ENCODE data around the gene DRD2.

Gene DRD2

DNA sequence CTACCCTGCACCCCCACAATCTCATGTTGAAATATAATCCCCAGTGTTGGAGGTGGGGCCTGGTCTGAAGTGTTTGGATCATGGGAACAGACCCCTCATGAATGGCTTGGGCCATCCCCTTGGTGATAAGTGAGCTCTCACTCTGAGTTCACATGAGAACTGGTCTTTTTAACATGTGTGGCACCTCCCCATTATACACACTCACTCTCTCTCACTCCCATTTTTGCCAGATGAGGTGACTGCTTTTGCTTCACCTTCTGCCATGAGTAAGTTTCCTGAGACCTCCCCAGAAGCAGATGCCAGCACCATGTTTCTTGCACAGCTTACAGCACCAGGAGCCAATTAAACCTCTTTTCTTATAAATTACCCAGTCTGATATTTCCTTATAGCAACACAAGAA lies 32.1 kb upstream of the DRD2 start:
- H3K36me3 ChIP-seq (ENCODE audit: insufficient read depth, insufficient read length, low read length) = no peaks in the 10 kb centered on the region
- no peak overlapping the region for H3K4me3 ChIP-seq (ENCODE audit: insufficient read length, low read depth)
- no peaks in the 10 kb centered on the region for H3K4me1 ChIP-seq (ENCODE audit: insufficient read depth, insufficient read length)
- no peak overlapping the region for H3K9ac ChIP-seq (ENCODE audit: insufficient read length, low read depth)
- TF ChIP-seq SUZ12 (IDR thresholded peaks at IDR 0.05; ENCODE audit: extremely low read depth, insufficient read depth, insufficient read length) (no peak), YY1 (IDR thresholded peaks at IDR 0.05; ENCODE audit: insufficient read depth, insufficient read length) (no peak), ZNF274 (IDR thresholded peaks at IDR 0.05; ENCODE audit: low read depth, low read length) (no peak)
- no peaks in the 10 kb centered on the region for H3K9me3 ChIP-seq (ENCODE audit: insufficient read depth, low read length)
- DNase-seq (ENCODE audit: low read depth, low spot score) = no peak
- H3K27me3 ChIP-seq (ENCODE audit: insufficient read depth, insufficient read length) = no peaks in the 10 kb centered on the region

DNA sequence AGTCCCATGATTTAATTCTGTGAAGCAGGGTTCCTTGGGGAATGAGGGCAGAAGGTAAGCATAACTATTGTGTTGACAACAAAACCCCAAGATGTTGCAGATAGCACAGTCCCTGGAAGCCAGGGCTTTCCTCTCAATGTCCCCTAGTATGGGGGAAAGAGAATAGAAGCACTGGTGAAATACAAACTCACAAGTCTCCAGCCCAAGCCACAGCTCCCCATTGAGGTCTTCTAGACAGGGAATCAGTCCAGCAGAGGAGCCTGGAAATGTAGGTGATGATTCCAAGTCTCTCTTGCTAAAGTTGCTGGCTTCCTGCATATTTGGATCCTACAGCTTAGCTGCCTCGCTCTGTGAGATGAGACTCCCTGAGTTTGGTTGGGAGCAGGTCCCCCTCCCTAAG lies 31.7 kb upstream of the DRD2 start:
- DNase-seq (ENCODE audit: low read depth, low spot score) = no peak
- Histone ChIP-seq H3K27me3 (ENCODE audit: insufficient read depth, insufficient read length) (no peaks in the 10 kb centered on the region), H3K4me3 (ENCODE audit: insufficient read length, low read depth) (no peak overlapping the region), H3K9me3 (ENCODE audit: insufficient read depth, low read length) (no peaks in the 10 kb centered on the region), H3K4me1 (ENCODE audit: insufficient read depth, insufficient read length) (no peaks in the 10 kb centered on the region), H3K9ac (ENCODE audit: insufficient read length, low read depth) (no peak overlapping the region), H3K36me3 (ENCODE audit: insufficient read depth, insufficient read length, low read length) (no peaks in the 10 kb centered on the region)
- TF ChIP-seq YY1 (IDR thresholded peaks at IDR 0.05; ENCODE audit: insufficient read depth, insufficient read length) = no peak
- no peak for TF ChIP-seq SUZ12 (IDR thresholded peaks at IDR 0.05; ENCODE audit: extremely low read depth, insufficient read depth, insufficient read length)
- no peak for TF ChIP-seq ZNF274 (IDR thresholded peaks at IDR 0.05; ENCODE audit: low read depth, low read length)

DNA sequence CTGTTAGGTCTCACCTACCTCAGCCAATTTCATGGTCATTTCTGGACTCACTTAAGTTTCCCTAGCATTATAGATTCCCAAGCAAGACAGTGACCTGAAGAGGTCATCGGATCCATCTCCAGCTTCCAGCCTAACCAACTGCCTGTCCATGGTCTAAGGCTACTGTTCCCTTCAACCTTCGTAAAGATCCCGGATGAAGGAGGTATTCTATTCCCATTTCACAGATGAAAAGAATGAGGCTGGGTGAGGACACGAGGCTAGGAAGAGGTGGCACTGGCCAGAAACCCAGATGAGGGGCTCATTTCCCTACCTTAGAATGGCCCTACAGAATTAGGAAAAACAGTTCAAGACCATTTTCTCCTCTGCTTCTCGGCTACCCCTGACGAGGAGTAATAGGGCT lies 31.3 kb upstream of the DRD2 start:
- H3K9ac ChIP-seq (ENCODE audit: insufficient read length, low read depth) = no peak overlapping the region
- H3K36me3 ChIP-seq (ENCODE audit: insufficient read depth, insufficient read length, low read length) = no peaks in the 10 kb centered on the region
- H3K4me3 ChIP-seq (ENCODE audit: insufficient read length, low read depth) = no peak overlapping the region
- no peak for DNase-seq (ENCODE audit: low read depth, low spot score)
- H3K27me3 ChIP-seq (ENCODE audit: insufficient read depth, insufficient read length) = no peaks in the 10 kb centered on the region
- no peaks in the 10 kb centered on the region for H3K9me3 ChIP-seq (ENCODE audit: insufficient read depth, low read length)
- TF ChIP-seq ZNF274 (IDR thresholded peaks at IDR 0.05; ENCODE audit: low read depth, low read length) (no peak), SUZ12 (IDR thresholded peaks at IDR 0.05; ENCODE audit: extremely low read depth, insufficient read depth, insufficient read length) (no peak), YY1 (IDR thresholded peaks at IDR 0.05; ENCODE audit: insufficient read depth, insufficient read length) (no peak)
- no peaks in the 10 kb centered on the region for H3K4me1 ChIP-seq (ENCODE audit: insufficient read depth, insufficient read length)

DNA sequence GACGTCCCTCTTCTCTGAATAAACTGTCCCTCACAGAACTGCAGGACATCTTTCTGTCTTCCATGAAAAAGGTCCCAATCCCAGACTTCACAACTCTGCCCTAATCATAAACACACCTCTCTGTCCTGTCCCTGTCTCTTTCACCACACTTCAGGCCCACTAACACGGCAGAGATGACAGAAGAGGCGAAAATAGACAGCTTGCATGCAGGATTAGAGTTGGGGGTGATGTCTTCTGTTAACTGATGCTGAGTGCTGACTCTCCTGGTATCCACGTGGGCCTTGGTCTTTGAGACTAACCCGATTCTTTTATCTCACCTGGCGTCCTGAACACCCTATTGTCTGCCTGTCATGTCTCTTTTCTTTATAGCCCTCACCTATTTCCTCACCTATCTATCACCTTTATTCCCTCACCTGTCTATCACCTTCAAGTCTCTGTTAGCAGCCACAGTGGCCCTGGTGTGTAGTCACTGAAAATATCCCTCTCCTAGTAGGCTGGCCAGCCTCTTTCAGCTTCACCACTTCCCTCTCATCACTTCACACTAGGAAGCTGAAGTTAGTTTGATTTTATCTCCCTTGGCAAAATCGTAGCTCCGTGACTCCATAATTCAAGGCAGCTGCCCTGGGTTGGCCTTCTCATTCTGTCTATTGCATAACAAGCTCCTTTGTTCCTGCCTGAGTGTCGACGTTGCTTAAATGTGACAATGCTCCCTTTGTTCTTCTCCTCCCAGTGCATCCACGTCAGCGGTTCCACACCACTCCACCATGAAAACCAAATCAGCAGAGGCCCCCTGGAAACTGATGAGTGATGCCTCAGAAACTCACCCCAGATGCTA lies 30.6 kb upstream of the DRD2 start:
- TF ChIP-seq SUZ12 (IDR thresholded peaks at IDR 0.05; ENCODE audit: extremely low read depth, insufficient read depth, insufficient read length) (no peak), YY1 (IDR thresholded peaks at IDR 0.05; ENCODE audit: insufficient read depth, insufficient read length) (no peak)
- DNase-seq (ENCODE audit: low read depth, low spot score) = no peak
- Histone ChIP-seq H3K4me1 (ENCODE audit: insufficient read depth, insufficient read length) (no peaks in the 10 kb centered on the region), H3K4me3 (ENCODE audit: insufficient read length, low read depth) (no peak overlapping the region), H3K9me3 (ENCODE audit: insufficient read depth, low read length) (no peaks in the 10 kb centered on the region), H3K9ac (ENCODE audit: insufficient read length, low read depth) (no peak overlapping the region), H3K27me3 (ENCODE audit: insufficient read depth, insufficient read length) (no peaks in the 10 kb centered on the region), H3K36me3 (ENCODE audit: insufficient read depth, insufficient read length, low read length) (no peaks in the 10 kb centered on the region)

DNA sequence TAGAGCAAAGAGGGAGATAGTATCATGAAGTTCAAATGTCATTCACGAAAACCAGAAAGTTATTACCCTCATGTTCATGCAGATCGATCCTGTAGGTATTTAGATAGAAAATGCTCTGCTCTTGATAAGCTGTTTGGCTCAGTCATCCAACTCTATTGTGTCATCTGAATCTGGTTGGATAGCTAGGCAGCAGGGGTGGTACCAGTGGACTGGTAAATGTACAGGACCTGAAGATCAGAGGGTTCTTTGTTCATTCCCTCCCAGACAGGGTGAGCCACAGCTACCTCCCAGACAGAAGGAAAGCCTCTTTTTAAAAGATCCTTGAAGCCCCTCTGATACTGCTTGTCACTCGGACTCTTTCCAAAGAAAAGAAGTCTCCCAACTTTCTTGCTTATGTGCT lies 29.8 kb upstream of the DRD2 start:
- TF ChIP-seq YY1 (IDR thresholded peaks at IDR 0.05; ENCODE audit: insufficient read depth, insufficient read length) (no peak), SUZ12 (IDR thresholded peaks at IDR 0.05; ENCODE audit: extremely low read depth, insufficient read depth, insufficient read length) (no peak), ZNF274 (IDR thresholded peaks at IDR 0.05; ENCODE audit: low read depth, low read length) (no peak)
- no peak for DNase-seq (ENCODE audit: low read depth, low spot score)
- H3K4me1 ChIP-seq (ENCODE audit: insufficient read depth, insufficient read length) = no peaks in the 10 kb centered on the region
- no peaks in the 10 kb centered on the region for H3K27me3 ChIP-seq (ENCODE audit: insufficient read depth, insufficient read length)
- no peak overlapping the region for H3K4me3 ChIP-seq (ENCODE audit: insufficient read length, low read depth)
- no peak overlapping the region for H3K9ac ChIP-seq (ENCODE audit: insufficient read length, low read depth)
- no peaks in the 10 kb centered on the region for H3K9me3 ChIP-seq (ENCODE audit: insufficient read depth, low read length)
- H3K36me3 ChIP-seq (ENCODE audit: insufficient read depth, insufficient read length, low read length) = no peaks in the 10 kb centered on the region

DNA sequence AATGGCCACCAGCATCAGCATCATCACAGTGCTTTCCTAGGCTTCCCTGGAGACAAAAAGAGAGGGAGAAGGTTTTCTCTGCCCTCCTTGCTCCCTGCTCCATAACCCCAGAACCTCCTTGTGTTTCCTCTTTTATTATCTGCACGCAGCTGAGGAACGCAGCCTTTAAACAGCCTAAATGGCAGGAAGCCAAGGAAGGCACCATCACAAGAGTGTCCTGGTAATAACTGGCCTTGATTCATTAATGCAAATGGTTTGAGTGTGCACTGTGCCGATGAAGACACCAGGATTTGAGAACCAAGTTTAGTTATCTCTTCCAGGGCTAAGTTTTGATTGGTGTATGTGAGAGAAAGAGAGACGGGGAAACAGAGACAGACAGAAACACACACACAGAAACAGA lies 29.4 kb upstream of the DRD2 start:
- no peak for DNase-seq (ENCODE audit: low read depth, low spot score)
- H3K9me3 ChIP-seq (ENCODE audit: insufficient read depth, low read length) = no peaks in the 10 kb centered on the region

DNA sequence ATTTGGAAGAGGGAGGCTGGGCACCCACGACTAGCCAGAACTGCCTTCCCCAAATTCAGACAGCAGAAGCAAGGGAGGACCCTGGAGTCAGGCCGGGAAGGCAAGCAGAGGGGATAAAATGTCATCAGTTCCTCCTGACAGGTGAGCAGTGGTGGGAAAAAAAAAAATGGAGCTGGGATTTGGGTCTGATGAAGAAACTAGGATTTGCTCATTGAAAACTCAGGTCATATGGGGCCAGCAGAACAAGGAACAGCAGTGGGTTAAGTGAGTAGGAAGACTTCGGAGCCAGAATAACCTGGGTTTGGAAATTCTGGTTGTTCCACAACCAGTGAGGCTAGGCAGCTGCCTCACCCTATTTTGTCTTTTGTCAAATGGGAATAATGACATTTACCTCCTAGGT lies 28.9 kb upstream of the DRD2 start:
- TF ChIP-seq YY1 (IDR thresholded peaks at IDR 0.05; ENCODE audit: insufficient read depth, insufficient read length) (no peak), SUZ12 (IDR thresholded peaks at IDR 0.05; ENCODE audit: extremely low read depth, insufficient read depth, insufficient read length) (no peak), ZNF274 (IDR thresholded peaks at IDR 0.05; ENCODE audit: low read depth, low read length) (no peak)
- DNase-seq (ENCODE audit: low read depth, low spot score) = no peak
- no peak overlapping the region for H3K9ac ChIP-seq (ENCODE audit: insufficient read length, low read depth)
- no peaks in the 10 kb centered on the region for H3K27me3 ChIP-seq (ENCODE audit: insufficient read depth, insufficient read length)
- H3K9me3 ChIP-seq (ENCODE audit: insufficient read depth, low read length) = no peaks in the 10 kb centered on the region
- H3K4me3 ChIP-seq (ENCODE audit: insufficient read length, low read depth) = no peak overlapping the region
- no peaks in the 10 kb centered on the region for H3K36me3 ChIP-seq (ENCODE audit: insufficient read depth, insufficient read length, low read length)
- no peaks in the 10 kb centered on the region for H3K4me1 ChIP-seq (ENCODE audit: insufficient read depth, insufficient read length)

More for the DNA sequence above, 29.4 kb upstream of the DRD2 start:
- H3K4me3 ChIP-seq (ENCODE audit: insufficient read length, low read depth) = no peak overlapping the region
- H3K4me1 ChIP-seq (ENCODE audit: insufficient read depth, insufficient read length) = no peaks in the 10 kb centered on the region
- H3K27me3 ChIP-seq (ENCODE audit: insufficient read depth, insufficient read length) = no peaks in the 10 kb centered on the region
- no peaks in the 10 kb centered on the region for H3K36me3 ChIP-seq (ENCODE audit: insufficient read depth, insufficient read length, low read length)
- TF ChIP-seq YY1 (IDR thresholded peaks at IDR 0.05; ENCODE audit: insufficient read depth, insufficient read length) = no peak
- no peak for TF ChIP-seq SUZ12 (IDR thresholded peaks at IDR 0.05; ENCODE audit: extremely low read depth, insufficient read depth, insufficient read length)
- TF ChIP-seq ZNF274 (IDR thresholded peaks at IDR 0.05; ENCODE audit: low read depth, low read length) = no peak
- H3K9ac ChIP-seq (ENCODE audit: insufficient read length, low read depth) = no peak overlapping the region
